T follicular helper cell (primary cell): Measurements from ENCODE around the gene PRPH2.
A peak's percentile ranks its signal among the peaks of the same experiment; 100 is the strongest.

ENCODE experiments used
- DNase-seq: peaks from one replicate; pipeline ENCODE4 v3.0.0-alpha.2; 2020; ENCODE audit warnings: low read depth
- total RNA-seq, 2 experiments: gene quantifications; one replicate each; lab custom pipeline; 2026; lab: John Stamatoyannopoulos, UW

The PRPH2 gene, protein sequence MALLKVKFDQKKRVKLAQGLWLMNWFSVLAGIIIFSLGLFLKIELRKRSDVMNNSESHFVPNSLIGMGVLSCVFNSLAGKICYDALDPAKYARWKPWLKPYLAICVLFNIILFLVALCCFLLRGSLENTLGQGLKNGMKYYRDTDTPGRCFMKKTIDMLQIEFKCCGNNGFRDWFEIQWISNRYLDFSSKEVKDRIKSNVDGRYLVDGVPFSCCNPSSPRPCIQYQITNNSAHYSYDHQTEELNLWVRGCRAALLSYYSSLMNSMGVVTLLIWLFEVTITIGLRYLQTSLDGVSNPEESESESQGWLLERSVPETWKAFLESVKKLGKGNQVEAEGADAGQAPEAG
- total RNA-seq = 0 to 0.17 reads per million in 2 experiments

DNA sequence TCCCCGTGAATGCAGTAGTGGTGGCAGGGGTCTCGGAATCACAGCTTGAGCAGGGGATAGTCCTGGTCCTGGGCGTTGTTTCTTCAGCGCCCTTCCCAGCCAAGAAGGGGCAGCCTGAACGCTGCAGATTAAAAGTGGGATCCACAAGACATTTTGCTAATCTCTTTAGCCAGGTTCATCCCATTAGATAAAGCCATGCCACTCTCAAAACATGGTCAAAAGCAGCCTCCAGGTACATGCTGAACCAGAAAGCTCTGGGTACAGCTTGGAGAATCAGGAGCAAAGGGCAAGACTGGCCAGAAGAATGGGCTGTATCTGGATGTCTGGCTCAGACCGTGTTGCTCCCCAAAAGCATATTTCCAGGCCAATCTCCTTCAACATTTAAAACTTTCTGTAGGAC is at the start of gene PRPH2:
PRPH2 (minus strand) TSS at position 101 of the 400 bp plus-strand sequence. CDS start 263 bp downstream, outside the sequence.
- DNase-seq = no peak

DNA sequence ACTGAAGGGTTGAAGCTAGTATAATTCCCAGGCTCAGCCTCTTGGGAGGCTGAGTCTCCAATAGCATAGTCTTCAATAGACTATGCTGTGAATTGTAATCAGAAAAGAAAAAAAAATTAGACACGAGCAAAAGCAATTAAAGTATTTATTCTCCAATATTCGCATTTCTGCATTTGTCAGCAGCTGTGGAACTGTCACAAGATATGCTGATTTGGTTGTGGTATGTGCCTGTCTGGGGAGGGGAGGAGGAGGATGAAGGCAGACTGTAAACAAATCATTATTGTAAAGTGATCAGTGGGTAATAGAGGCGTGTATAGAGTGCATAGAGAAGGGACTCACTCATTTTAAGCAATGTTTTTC is 49.3 kb upstream of the PRPH2 start:
- peak; percentile 22 for DNase-seq

DNA sequence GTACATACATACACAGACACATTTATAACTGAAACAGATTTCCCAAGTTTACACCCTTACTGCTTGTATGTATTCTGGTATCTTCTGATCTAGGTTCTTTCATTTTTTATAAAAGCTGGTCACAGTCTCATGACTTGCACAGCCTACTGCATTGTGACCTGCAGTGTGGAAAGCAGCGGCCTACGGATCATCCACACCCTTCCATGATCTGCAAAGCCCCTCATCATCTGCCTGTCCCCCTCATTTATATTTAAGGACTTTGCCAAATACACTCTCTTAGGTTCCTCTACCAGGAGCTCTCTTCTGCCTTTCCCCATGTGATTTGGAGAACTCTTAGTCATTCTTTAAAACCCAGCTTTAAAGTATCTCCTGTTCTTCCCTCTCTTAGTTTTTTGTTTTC is 47.4 kb upstream of the PRPH2 start:
- DNase-seq = no peak

DNA sequence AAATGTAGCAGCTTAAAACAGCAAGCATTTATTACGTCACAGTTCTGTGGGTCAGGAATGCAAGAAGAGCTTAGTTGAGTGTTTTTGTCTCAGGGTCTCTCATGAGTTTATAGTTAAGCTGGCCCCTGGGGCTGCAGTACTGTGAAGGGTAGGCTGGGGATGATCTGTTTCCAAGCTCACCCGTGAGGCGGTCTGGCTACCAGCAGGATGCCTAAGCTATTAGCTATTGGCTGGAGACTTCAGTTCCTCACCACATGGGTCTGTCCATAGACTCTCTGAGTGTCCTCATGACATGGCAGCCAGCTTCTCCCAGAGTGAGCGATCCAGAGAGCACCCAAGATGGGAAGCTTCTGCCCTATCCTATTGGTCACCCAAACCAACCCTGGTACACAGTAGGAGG is 46.7 kb upstream of the PRPH2 start:
- no peak for DNase-seq

DNA sequence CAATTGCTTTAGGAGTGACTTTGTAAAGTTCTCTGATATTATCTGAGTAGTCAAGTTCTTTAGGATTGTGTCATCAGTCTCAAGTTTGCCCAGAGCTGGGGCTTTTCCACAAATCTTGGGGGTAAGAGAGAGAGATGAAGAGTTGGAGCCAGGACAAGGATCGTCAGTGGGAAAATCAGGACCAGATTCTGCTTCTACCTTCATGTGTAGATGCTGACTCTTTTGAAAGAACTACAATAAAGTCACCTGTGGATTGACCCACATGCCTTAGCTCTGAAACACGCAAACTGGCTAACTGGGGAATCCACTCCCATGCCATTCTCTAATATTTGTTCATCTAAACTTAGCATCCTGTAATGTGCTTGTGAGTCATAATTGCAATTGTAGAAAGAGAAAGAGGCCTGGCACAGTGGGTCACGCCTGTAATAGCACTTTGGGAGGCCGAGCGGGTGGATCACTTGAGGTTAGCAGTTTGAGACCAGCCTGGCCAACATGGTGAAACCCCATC is 43.8 kb upstream of the PRPH2 start:
- DNase-seq = no peak

DNA sequence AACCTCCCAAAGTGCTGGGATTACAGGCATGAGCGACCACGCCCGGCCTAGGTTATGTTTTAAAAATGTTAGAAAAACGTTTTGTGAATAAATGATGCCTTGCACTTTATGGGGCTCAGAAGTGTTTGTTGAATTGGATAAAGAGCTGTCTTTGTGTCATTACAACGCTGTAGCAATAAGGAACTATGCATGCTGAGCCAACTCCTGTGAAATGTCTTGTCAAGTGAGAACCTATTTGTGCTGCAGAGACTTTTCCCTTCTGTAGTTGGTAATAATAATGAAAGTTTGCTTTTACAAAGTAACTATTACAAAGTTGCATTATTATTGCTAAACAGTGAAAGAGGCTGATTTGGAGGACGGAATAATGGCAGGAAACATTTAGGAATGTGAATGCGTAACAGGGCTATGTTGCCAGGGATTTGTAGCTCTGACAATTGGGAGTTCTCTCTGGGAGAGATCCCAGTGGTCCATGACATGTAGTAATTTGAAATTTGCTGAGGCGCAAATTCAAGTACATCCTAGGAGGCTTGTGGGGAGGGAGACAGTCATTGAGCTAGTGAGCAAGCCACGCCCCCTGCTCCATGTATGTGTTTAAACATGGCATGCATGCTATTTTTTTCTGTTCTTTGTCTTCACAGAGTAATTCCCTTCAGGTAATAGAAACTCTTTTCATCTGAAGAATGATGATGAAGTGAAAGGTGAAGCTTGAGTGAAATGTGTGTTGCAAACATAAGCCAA is 42.7 kb upstream of the PRPH2 start:
- DNase-seq = no peak

DNA sequence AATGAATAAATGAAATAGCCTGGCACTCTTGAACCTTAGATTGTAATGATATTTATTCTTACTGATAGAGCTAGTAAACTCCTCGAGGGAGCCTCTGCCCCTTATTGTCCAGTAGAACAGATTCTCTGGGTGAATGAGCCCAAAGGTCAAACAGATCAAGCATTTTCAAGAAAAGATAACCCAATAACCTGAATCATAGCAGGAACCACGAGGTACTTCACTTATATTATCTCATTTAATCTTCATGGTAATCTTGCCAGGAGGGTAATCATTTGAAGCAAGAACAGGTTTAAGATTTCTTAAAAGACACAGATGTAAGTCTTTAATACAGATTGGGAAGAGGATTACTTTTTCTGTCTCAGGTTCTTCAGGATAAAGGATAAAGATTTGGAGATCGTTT is 40.6 kb upstream of the PRPH2 start:
- DNase-seq = no peak

DNA sequence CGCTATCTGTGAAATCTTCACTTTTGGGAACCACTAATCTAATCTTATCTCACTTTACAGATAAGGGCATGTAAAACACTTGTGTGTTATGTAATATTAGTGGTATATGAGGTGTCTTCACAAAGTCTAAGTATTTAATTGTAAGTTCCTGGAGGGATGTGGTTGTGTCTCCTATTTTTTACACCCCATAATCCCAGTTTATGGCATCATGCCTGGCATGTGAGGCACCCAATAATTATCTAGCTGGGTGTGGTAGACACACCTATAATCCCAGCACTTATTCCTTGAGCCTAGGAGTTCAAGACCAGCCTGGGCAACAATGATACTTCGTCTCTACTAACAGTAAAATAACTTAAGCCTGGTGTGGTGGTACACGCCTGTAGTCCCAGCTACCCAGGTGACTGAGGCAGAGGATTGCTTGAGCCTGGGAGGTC is 40.0 kb upstream of the PRPH2 start:
- no peak for DNase-seq

DNA sequence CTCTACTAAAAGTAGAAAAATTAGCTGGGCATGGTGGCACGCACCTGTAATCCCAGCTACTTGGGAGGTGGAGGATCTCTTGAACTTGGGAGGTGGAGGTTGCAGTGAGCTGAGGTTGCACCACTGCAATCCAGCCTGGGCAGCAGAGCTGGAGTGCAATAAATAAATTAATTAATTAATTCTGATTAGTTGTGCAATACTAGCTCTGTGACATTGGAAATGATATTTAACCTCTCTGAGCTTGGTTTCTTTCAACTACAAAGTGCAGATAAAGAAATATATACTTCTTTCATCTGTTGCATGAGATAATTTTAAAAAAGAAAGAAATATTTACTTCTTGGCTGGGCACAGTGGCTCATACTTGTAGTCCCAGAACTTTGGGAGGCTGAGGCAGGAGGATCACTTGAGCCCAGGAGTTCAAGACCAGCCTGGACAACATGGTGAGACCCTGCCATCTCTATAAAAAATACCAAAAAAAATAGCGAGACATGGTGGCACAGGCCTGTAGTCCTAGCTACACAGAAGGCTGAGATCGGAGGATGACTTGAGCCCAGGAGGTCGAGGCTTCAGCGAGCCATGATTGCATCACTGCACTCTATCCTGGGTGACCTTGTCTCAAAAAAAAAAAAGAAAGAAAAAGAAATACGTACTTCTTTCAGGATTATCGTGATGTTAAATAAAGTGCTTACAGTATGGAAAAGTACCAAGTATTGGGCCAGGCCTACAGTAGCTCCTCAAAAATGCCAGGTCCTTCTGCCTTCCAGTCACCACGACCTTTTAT is 39.1 kb upstream of the PRPH2 start:
- no peak for DNase-seq

DNA sequence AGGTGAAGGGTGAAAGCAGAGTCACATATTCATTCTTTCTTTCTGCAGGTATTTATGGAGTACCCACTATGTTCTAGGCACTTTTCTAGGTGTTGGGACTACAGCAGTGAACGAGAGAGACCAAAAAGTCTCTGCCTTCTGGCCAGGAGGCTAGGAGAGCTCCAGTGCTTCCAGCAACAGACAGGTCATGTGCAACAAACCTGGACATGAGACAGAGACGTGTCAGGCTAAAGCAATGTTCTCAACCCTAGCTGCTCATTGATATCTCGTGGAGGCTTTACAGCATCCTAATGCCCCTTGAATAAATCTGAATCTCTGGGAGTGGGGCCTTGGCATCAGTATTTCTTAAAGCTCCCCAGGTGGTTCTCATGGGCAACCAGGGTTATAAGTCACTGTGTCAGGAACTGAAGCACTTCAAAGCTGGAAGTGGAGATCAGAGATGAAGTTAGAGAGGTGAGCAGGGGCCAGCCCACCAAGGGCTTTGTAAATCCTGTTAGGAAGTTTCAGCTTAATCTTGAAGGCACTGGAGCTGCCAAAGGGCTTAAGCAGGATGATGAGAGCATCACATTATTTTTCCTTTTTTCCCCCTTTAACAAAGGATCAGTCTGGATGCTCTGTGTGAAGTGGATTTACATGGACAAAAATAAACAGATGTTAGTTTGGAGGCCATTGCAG is 36.5 kb upstream of the PRPH2 start:
- DNase-seq = no peak

DNA sequence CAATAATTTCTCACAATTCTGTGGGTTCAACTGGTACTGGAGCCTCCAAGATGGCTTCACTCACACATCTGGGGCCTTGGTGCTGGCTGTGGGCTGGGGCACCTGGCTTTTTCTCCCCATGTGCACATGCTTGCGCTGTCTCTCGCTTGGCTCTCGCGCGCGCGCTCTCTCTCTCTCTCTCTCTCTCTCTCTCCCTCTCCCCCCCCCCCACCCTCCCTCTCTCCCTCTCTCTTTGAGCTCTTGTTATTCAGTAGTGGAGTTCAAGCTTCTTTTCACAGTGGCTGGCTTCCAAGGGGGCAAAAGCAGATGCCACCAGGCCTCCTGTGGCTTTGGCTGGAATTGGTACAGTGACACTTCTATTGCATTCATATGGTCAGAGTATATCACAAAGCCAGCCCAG is 34.3 kb upstream of the PRPH2 start:
- no peak for DNase-seq

DNA sequence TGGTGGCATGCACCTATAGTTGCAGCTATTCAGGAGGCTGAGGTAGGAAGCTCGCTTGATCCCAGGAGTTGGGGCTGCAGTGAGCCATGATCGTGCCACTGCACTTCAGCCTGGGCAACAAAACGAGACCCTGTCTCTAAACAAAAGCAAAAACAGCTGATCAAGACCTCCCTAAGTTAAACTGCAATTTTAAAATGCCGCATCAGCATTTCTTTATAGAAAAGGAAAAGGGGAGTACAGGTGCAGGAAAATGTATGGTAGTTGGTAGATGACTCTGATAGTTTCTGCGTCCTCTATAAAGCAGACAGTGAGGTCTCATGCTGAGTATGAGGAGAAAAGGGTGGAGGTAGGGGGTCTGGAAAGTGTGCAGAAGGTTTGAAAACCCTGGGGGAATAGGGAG is 32.4 kb upstream of the PRPH2 start:
- no peak for DNase-seq

DNA sequence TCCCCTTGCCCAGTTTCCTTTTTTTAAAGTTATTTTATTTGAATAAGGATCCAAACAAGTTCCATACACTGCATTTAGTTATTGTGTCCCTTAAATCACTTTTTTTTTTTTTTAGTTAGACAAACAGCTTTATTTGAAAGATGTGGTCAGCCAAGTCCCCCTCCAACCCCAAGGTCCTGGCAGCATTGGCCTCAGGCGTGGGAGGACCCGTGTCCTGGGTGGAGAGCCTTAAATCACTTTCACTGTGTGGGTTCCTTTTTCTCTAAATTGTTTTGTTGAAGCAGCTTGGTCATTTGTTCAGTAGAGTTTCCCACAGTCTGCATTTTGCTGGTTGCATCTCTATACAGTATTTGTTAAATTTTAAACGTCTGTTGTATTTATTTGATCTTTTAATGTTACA is 28.7 kb upstream of the PRPH2 start:
- no peak for DNase-seq

DNA sequence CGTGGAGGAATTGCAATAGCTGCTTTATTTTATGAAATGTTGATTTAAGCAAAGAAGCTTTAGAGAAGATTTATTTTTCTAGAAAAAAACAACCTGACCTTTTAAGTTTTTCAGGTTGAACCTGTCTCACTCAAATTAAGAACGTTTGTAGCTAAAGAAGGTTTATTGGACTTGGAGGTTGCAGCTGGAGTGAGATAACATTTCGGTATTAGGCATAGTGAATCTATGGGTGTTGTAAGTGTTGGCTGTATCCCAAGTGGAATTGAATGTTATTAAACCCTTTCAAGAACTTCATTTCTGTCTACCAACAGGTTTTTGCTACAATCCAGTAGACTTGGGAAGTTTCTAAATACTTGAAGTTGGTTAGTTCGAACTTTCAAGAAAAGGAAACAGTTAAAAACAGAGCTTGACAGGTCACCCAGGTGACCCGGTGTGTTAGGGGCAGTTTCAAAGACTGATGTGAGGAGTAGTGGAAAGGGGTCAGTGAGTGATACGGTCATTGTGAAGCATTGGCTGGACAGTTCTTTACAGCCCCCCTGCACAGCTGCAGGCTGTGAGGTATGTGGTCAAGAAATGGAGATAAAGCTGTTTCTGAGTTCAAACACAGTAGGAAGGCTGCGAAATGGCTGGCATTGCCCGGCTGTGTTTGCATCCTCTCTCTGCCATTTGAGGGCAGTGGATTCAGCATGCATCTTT is 26.0 kb upstream of the PRPH2 start:
- no peak for DNase-seq

DNA sequence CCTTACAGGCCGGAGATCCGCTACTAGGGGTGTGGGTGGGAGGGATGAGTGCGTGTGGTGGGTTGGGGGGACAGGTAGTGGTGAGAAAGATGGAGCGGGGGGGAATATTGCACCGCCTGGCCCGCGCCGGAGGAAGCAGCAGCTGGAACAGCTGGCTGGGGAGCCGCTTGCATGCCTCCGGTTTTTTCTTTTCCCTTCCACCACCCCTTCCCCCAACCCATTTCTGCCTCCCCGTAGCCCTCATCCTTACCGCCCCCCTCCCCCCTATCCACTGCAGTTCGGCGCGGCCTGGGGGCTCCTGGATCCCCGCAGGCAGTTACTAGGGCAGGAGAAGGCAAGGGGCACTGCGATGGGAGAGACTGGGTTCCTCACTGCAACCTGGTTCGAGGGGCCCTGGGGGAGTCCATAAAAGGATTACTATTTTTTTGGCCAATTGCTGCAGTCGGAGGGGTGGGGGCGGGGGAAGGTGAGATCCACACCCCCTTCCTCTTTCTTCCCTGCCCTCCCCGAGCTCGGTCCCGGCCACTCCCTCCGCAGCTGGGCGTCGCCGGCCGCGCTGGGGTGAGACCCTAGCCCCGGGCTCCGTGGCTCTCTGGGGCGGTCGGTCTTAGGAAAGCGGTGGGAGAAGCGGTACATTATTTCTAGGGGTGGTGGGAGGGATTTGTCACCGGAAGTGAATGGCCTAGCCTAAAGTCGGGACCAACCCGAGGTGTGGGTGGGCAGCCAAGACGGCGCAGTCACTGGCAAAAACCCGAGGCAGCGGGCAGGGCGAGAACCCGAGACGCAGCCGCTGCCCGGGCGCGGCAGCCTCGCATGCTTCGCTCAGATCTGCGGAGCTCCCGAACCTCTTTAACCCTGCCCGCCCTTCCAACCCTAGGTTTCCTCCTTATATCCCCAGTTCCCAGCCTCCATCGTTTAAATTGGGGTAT is 24.3 kb upstream of the PRPH2 start:
- peak; percentile 58 for DNase-seq

DNA sequence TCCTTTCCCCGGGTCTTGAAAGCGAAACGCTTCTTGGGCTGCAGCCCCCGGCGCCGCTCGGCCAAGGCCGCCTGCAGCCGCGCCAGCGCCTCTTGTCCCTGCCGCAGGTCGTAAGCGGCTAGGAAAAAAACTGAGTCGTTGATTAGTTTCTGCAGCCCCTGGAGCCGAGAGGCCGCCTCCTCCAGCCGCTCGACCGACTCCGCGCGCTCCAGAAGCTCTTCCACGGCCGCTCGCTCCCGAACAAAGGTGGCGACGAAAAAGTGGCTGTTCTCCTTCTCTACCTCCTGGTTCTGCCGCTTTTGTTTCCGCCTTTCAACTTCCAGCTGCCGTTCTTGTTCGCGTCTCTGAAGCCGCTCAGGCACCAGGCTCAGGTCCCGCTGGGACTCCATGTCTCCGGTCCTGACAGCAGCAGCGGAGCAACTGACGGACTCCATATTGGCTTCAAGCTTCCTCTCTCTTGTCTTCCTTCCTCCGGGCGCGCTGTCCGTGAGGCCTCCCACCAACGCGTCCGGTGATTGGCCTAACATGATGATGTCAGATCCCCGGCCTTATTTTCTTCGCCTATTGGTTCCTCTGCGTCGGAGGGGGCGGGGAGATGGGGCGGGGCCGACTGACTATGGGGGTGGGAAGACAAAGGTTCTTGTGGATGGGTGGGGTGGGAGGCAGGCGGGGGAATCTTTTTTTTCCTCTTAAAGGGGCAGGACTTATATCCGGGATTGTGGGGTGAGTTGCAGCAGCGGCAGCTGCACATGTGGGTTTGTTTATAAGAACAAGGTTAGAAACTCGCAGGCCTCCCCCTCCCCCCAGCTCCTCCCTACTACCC is 23.5 kb upstream of the PRPH2 start, which contains the start of gene TBCC:
TBCC (minus strand) TSS at position 464 of the 823 bp plus-strand sequence; CDS start at position 434, 30 bp downstream.
- DNase-seq = peak; percentile 93

DNA sequence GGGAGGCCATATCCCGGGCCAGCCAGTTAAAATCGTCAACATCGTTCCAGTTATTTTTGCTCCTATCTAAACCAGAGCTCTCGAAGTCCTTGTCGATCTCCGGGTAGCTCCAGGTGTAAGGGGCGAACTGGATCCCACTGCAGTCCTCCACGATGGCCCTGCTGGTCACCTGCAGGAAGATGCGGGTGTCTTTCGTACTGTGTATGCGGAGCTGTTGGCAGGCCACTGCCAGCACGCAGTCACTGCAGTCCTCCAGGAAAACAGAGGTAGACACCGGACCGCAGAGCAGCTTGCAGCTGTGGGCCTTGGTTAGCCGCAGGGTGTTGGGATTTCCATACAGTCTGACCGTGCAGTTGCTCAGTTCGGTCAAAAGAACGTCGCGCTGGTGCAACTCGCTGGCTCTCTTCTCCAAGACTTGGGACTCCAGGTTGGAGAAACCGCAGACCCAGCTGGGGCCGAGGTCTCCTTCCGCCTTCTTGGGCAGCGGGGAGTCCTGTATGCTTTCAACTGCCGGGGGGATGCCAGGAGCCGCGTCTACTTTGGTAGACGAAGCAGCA is 22.8 kb upstream of the PRPH2 start:
- DNase-seq = no peak

DNA sequence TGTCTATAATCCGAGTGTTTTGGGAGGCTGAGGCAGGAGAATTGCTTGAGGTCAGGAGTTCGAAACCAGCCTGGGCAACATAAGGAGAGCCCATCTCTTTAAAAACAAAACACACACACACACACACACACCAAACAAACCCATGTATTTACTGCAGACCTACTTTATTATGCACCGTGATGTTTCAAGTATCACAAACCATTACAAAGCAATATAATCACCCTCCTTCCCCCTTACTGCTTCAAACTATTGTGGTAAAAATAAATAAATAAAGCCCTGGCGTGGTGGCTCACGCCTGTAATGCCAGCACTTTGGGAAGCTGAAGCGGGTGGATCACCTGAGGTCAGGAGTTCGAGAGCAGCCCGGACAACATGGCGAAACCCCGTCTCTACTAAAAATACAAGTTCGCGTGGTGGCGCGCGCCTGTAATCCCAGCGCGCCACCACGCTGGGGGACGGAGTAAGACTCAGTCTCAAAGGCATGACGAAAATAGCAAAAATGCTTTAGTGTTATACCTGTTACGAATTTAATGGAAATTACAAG is 22.0 kb upstream of the PRPH2 start:
- DNase-seq = no peak
